GM21528 (cell line): ENCODE results near the gene NDC1.
"Not testable (repeated sequence)": the region's sequence is repeated elsewhere in the genome, so short reads cannot be mapped to it uniquely, and the experiment has no call there.

Experiments used
- ATAC-seq: cut with Tn5 transposase; IDR thresholded peaks from one replicate; pipeline ENCODE4 v1.9.1; 2021; ENCODE audit warnings: mild to moderate bottlenecking, moderate library complexity; ENCODE audit not compliant: unreplicated experiment, low FRiP score

Gene NDC1

DNA sequence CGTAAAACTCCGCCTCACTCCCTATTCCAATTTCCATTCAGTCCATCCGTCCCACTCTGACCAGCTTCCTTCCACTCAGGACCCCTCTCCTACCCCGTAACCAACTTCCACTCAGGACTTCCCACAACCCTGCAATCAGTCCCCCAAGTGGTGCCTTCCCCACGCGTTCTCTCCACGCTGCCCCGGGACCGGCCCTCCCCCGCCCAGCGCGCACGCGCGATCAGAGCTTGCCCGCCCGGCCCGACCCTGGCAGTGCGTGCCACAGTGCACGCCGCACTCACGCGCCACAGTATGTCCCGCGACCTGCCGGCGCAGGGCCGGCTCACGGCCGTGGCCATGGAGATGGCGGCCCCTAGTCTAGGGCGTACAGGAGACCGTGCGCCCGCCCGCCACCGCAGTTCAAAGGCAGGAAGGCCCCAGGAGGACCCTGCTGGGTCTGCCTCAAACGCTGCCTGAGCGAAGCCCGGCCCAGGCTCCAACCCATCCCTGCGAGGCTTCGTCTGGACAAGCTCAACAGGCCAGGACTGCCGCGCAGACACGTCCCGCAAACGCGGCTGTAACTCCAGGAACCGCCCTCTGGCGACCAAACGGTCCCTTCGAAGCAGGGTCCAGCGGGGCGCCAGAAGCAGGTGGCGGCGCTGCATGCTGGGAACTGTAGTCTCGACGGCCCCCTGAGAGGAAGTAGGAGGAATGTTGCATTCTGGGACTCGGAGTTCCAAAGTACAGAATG lies at the start of gene NDC1:
Gene NDC1 (minus strand): TSS at position 373 of the 730 bp plus-strand sequence. CDS start 35 bp downstream, at position 338.
- peak; percentile 89 for ATAC-seq

GRCh38 chr1:53883600-53883999 lies 45.5 kb upstream of the NDC1 start:
- ATAC-seq = not testable (repeated sequence)

DNA sequence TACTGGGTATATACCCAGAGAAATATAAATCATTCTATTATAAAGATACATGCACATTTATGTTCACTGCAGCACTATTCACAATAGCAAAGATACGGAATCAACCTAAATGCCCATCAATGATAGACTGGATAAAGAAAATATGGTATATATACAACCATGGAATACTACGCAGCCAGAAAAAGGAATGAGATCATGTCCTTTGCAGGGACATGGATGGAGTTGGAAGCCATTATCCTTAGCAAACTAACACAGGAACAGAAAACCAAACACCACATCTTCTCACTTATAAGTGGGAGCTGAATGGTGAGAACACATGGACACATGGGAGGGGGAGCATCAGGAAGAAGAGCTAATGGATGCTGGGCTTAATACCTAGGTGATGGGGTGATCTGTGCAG lies 43.8 kb upstream of the NDC1 start:
- ATAC-seq = not testable (repeated sequence)

DNA sequence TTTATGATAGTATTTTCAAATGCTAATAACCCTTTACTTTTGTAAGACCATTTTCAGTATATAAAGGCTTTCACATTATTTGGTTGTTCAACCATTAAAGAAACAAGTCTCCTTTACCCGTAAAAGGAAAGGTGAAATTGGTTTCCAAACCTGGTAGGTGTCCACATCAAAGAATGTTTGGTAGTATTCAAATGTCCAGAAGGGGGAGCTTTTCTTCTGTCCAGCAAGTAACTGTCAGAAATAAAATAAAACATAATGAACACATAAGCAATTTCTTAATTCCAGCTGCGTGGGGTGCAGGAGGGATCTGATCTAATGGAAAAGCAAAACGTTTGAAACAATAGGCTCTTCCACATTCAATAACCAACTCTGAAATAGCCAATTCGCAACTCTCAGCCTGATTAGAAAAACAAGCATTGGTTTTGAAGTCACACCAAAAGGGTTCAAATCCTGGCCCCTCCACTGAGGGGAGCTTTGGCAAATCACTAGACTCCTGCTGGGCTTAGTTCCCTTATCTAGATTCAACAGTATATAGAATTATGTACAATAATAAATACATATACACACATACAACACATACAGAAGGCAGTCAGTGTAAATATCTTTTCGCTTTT lies 40.5 kb upstream of the NDC1 start:
- no peak for ATAC-seq

GRCh38 chr1:53875150-53875549 lies 37.1 kb upstream of the NDC1 start:
- ATAC-seq = not testable (repeated sequence)

DNA sequence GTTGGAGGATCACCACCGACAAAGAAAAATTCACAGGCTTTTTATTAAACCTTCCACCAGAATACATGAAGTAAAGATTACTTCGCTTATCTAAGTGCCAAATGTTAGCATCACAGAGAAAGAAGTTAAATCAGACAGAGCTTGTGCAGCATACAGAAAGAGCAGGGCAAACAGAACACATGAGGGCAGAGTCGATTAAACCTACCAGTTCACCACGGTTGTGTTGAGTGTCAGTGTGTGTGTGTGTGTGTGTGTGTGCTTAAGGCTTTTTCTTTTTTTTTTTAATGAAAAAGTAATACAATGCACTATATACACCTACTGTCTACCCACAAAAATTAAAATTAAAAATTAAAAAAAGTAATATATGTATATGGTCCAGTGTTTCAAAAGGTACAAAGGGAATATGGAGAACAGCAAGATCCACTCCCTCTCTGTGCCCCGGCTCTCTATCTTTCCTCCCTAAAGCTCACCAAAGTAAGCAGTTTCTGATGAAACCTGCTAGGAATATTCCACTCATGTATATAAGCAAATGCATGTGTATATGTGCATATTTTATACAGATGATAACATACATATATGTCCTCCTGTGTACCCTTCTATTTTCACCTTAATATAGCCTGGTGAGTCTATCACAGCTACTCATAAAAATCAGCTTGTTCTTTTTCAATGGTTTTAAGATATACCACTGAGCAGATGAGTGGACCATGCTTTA lies 33.8 kb upstream of the NDC1 start:
- ATAC-seq = no peak

DNA sequence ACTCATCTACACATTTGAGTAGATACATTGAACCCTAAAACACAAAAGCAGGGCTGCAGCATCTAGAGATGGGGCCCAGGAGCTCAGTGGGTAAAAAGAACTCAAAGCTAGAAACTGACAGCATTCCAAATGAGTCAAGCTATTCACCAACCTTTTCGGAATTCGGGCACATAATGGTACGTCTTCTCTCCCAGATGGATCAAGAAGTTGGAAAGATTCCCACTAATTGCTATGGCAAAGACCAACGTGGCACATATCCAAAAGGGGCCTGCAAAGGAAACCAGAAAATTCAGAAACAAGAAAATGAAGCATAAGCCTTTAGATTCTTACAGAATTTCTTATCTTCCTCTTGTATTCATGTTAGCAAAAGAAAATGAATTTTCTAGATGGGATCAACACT lies 33.1 kb upstream of the NDC1 start:
- ATAC-seq = no peak

- no peak for ATAC-seq
Measured at GRCh38 chr1:53869454-53870117, 31.5 kb upstream of the NDC1 start.

DNA sequence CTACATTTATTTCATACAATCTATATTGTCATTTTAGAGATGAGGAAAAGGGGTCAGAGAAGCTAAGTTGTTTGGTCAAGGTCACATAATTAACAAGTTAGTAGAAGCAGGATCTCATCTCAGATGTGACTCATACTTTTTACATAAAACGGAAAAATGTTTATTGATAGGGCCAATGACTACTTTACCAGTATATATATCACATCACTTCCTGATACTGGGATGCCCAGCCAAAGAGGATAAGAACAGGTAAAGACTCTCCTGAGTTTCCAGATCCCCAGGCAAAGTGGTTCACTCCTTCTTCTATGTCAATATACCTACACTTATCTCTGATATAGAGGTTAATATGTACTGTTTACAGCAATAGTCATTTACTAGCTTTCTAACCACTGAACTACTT lies 30.5 kb upstream of the NDC1 start:
- no peak for ATAC-seq

- ATAC-seq = no peak
Measured at GRCh38 chr1:53862507-53862906, 24.4 kb upstream of the NDC1 start.

DNA sequence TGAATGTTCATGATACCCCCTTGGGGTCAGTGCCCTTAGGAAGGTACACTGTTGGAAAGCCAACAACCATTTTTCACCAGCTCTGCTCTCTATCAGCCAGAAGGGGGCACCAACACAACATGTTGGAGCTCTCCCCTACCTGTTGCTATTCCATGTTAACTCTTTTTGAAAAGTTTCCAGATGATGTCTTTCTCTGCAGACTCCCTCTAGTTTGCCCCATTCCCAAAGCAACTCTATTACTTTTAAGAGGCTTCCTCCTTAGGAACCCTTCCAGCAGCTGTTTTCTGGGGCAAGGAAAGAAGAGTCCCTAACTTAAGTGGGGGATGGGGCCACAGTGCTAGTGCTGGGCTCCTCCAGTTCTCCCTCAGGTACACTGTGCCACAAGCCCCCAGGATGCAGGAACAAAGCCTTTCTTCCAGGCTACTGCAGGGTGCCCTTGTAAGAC lies 22.9 kb upstream of the NDC1 start:
- ATAC-seq = no peak

DNA sequence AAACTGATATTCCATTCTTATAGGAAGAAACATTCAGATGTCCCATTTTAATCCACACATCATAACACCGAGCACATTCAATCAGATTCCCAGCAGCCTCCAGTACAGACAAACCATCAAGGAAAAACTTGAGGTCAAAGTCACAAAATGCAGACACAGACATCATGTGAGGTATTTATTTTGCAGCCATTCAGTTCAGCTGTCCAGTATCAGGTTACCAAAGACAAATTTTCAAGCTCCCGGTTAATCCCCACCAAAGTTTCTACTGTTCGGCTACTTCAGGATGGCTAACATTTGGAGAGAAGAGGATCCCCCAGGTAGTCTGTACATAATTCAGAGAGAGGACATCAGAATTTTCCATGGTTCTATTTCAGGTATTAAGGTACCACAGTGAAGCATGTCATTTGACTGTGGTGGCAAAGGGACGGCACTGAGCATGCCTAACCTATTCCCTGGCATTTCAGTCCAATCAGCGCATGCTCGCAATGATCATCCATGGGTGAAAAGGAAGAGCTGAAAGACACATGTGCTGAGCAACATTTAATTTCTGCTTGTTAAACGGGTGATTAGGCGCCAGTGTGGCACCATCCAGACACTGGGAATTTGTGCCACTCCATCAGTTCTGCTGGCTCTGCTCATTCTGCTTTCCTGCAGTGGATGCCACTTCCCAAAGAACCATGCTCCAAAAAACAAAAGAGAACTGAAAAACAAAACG lies 13.6 kb upstream of the NDC1 start:
- ATAC-seq = no peak

- no peak for ATAC-seq
Measured at GRCh38 chr1:53850082-53850673, 12.1 kb upstream of the NDC1 start.

DNA sequence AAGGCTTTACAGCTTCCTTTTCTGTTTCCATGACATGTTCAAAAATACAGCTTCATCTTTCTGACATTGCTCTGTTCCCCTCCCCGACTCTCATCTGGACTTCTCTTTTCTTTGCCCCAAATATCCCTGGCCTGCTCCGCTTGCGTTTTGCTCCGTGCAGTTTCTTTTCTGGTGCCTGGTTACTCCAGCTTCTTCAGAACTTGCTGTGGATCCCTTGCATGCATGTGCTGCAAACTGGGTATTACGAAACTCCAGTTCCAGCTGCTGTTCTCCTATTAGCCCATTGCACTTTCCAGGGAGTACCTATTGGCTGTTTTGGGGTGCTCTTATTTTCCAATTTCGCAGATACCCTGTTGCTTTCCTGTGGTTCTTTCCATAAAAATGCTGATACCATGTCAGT lies 9.9 kb upstream of the NDC1 start:
- ATAC-seq = no peak

DNA sequence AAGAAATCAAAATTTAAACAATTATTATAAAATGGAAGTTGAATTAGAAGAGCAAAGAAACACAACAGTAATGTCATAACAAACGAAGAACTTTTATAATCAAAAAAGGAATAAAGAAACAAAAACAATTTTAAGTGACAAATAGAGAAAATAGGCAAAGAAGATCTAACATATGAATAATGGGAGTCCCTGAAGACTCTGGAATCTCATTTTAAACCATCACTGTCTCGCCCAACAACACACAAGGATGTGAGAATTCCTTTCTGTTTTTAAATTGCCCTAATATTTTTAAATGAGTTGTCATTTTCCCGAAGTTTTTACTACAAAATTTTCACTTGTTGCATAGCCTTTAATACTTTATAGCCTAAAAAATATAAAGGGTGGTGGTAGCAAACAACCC lies 4.3 kb upstream of the NDC1 start:
- no peak for ATAC-seq

DNA sequence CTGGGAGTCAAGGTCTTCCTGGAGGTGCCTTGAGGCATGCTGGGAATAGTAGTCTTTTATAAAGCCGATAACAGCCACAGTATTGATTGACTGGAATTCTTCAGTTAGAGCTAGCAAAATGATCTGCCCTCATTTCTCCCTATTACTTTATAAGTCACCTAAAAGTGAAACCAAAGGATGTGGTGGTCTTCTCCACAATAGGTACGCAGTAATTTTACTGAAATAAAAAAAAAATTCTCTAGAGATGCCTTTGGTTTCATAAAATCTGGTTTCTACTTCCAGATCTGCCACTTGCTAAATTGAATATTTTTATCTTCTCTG lies 518 bp upstream of the NDC1 start:
- no peak for ATAC-seq

GRCh38 chr1:53837646-53837923 lies 511 bp downstream of the NDC1 start:
- ATAC-seq = no peak

DNA sequence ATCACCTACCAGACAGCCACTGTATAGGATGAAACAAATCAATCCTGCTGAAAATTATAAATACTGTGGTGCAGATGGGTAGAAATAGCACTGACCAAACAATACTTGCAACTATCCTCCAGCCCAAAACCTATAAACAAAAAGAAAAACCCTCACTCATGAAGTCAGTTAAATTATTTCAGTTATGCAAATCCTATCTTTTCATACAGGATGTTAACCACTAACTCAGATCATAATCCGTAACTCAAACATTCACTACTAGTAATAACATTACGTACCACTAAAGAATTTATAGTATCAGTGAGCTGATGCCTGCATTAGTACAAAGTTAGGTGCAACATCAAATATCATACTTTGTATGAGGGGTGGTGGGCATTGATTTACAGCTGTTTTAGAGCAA lies 2.6 kb downstream of the NDC1 start:
- ATAC-seq = no peak

- ATAC-seq = no peak
Measured at GRCh38 chr1:53834776-53835175, 3.3 kb downstream of the NDC1 start.

DNA sequence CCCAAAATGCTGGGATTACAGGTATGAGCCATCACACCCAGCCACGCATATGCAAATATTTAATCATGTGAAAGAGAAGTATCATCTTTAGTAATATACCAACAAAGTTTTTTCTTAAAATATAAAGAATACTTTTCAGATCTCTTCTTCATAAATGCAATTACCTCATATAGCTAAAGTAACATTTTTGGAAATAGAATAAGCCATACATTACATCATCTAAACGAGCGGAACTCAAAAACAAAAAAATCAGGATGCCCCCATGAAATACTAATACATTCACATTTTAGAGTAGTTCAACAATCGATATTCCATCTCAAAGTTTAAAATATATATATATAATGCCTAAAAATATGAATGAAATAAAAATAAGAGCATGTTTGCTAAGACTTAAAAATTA lies 4.7 kb downstream of the NDC1 start:
- ATAC-seq = no peak

- ATAC-seq = no peak
Measured at GRCh38 chr1:53826367-53826766, 11.7 kb downstream of the NDC1 start.
